Activated CD4-positive, alpha-beta T cell treated with anti-CD3 and anti-CD28 coated beads for 48 hours (primary cell): Measurements from ENCODE around the gene PAEP.

Experiments used
- DNase-seq: peaks from one replicate; pipeline ENCODE4 v3.0.0-alpha.2; 2020

PAEP gene

DNA sequence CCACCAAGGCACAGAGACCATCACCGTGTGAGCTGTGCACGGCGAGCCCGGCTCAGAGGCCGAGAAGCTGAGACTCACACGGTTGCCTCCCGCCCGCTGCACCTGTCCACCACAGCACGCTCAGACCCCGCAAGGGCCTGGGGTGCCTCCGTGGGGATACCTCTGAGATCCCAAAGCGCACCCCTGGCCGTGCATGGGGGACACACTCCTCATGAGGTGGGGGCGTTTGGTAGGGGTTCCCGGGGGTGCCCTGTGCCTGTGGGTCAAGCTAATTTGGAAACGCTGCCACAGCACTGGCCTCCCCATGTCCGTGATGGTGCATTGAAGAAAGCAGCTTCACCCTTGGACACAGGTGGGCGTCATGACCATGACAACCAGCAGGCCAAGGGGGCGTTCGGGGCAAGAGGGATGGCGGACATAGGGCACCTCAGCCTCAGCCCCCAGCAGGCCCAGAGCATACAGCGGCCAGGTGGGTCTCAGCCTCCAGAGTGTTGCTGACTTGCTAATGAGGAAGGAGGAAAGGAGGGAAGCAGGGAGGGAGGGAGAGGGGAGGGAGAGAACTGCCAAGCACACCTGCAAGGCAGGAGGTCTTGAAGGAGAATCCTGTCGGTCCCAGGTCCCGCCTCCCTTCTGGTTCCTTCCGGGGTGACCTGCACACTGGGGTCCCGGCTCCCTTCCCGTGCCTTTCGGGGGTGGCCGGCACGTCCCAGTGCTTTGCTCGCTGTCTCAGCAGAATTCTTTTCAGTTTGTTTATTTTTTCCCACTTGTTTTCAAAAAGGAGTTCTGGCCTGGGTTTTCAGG lies 43.1 kb downstream of the PAEP start:
- no peak for DNase-seq

DNA sequence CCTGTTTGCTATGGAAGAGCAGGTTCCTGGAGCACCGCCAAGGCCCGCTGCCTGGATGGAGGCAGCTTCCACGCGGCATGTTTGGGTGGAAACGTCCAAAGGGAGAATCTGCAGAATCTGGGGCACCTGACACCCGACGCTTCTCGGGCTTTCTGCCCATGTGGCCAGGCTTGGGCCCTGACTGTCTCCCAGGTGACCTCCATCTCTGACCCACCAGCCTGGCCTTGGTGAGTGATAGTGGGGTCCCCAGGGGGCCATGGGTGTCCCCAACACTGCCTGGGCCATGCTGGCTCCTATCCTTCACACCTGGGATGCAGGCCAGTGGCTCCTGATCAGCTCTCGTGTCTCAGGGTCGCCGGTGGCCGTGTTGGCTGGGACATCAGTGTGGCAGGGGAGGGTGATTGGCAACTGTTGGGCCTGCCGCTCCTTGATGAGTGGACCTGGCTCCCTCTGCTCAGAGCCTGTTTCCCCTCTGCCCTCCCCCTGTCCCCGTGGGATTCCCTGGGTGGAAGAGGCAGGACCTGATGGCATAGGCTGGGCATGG lies 43.8 kb downstream of the PAEP start:
- no peak for DNase-seq

DNA sequence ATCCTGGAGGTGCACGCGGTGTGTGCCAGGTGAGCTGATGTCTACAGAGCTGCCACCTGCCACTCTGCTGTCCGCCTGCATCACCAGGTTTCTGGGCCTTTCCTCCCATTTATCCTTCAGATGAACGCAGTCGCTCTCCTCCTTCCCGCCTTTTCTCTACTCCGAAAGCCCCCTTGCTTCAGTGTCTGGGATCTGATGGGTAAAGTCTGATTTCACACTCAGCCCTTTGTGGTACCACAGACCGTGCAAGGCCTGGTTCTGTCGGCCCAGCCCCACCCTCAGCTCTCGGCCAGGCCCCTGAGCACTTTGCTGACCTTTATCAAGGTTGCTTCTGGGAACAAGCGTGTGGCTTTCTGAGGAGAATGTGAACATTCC lies 45.3 kb downstream of the PAEP start:
- DNase-seq: no peak

DNA sequence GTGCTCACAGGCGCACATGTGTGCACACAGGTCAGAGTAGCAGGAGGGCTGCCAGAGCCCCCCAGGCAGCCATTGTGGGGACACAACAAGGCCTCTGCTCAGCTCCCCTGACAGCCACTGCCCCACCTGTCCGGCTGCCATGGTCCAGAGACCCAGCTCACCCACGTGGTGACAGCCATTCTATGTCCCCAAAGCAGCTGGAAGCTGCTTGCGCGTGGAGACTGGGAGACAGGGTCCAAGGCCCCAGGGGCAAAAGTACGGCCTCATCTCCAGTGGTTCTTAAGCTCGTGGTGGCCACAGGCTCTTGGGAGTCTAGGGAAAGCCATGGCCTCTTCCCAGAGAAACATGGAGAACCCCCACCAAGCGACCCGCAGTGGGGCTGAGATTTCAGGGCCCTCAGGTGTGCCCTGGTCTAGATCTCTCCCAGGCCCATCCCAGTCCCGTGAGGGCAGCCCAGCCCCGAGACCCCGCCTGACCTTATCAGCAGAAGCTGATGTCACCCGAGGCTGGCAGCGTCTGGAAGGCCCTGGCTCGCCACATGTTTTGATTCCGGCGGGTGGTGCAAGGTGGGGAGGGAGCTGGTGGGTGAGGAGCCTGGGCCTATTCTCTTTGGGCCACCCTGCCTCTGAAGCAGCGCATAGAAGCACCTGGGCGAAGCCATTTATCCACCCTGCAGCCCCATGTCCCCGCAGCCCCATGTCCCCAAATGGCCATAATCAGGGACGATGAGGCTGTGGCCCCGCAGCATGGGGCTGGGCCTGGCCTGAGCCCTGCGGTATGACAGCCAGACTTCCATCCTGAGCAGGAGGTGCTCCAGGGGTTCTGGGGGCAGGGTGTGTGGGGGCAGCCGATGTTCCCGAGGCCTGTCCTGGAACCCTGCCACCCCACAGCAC lies 46.1 kb downstream of the PAEP start:
- no peak for DNase-seq

DNA sequence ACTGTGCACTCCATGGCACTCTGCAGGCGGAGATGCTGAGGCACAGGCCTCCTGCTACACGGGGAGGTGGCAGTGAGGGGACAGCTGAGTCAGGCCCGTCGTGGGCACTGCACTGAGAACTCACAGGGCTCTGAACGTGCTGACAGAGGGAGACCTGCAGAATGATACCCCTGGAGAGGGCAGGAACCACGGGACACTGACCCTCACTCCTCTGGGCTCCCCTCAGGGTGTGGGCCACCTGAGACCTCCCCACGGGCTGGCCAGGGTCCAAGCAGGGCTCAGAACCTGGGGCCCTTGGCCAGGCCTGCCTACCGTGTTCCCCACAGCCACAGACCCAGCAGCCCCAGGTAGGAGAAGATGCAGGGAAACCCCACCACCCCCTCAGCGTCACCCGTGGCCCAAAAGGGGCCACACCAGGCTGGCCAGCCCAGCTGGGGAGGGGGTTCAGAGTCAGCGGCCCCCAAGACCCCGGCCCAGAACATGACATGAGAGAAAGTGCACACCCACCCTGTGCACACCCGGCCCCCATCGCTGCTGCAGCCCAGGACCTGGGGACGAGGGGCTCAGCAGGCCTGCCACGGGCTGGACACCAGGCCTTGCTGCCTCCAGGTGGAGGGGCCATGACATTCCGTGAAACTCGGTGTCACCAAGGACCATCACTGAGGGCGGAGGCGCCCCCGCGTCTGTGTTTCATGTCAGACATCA lies 46.9 kb downstream of the PAEP start:
- no peak for DNase-seq

DNA sequence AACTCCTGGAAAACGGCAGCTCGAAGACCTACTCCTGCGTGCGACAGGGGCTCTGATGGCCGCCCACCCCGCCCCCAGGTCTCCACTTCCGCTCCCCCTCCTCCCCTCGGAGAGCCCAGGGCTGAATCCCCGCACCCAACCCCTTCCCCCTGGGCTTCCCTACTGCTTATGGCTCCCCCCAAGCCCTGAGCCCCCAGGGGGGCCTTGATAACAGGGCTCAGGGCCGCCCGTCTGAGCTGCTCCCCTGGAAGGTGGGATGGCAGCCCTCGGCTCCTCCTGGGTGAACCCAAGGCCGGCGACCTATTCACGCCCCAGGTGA lies 47.4 kb downstream of the PAEP start:
- DNase-seq: no peak

DNA sequence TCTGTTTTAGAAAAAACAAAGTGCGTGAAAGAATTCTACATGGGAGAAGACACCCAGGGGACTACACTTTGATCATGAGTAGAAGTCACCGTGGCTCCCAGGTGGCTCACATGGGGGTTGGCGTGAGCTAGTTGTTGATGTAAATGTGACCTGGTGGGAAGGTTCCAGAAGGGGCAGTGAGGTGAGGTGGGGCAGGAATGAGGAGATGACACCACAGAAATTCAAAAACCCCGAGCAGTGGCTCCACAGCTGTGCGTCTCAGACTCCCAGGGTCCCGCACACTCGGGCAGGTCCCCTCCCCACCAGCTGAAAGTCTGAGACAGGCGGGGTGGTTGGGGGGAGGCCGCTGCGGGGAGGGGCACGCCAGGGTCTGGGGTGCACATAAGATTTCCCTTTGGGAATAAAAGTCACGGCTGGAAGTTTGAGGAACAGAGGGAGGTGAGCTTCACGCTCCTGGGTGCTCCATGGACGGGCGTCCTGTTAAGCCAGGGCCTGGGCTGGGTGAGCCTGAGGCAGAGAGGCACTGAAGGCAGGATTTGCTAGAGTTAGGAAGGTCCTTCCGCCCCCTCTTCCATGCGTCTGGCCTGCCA lies 47.9 kb downstream of the PAEP start:
- no peak for DNase-seq

DNA sequence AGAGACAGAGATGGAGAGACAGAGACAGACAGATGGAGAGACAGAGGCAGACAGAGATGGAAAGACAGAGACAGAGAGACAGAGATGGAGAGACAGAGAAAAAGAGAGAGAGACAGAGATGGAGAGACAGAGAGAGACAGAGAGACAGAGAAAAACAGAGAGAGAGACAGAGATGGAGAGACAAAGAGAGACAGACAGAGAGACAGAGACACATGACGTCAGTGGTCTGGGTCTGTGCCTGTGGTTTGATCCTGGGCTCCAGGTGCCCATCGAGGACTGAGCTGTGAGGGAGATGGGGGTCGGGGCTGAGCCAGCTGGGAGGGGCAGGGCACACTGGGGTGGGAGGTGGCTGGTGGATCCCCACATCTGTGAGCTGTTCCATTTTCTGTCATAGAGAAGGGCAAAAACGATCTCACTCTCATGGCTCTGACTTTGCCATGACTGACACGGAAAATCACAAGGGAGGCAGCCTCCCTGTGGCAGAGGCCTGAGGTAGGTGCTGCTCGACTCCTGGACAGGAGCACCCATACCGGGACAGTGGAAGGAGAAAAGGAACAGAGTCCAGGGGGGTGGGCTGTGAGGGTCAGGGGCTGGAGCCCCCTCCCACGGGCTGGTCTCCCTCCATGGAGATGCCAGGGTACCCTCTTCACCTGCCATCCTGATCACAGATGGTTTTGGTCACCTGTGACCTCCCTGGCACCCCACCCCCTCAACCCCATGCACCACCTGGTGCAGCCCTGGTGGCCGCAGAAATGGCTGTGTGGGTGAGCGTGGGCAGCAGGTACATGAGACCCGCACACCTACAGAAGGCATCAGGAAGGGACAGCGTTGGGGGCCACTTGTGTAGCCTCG lies 49.0 kb downstream of the PAEP start:
- no peak for DNase-seq

DNA sequence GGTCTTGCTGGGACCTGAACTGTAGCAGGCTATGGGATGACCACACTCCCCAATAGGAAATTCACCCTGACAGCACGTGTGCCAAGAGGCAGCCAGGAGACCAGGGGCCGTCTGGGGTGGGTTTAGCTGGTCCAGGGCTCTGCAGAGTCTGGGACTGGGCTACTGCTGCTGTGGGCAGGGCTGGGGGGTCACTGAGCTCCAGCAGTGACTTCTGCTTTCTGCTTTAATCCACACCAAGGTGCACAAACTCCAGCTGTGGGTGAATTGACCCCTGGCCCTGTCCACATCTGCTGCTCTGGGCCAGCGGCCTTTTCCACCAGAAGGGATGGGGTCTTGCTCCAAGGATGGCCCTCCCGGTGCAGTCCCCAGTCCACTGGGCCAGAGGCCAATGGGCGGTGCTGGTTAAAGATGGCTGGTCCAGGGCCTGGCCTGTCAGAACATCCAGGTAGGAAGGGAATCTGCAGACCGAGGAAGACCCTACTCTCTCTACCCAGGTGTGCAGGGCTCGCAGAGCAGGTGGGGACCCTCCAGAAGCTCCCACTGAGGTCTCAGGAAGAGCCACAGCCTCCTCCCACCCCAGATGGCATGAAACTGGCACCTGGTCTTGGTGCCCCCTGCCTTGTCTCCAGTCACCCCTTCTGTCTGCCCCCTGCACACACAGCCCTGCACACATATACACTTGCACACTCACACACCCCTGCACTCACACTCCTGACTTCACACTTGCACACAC lies 49.8 kb downstream of the PAEP start:
- DNase-seq: no peak

DNA sequence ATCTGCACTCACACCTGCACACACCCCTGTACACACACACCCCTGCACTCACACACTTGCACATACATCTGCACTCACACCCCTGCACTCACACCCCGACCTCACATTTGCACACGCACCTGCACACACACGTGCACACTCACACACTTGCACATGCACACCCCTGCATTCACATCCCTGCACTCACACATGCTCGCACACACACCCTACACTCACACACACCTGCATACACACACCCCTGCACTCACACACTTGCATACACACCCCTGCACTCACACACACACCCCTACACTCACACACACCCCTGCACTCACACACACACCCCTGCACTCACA lies 50.3 kb downstream of the PAEP start:
- DNase-seq: no peak

DNA sequence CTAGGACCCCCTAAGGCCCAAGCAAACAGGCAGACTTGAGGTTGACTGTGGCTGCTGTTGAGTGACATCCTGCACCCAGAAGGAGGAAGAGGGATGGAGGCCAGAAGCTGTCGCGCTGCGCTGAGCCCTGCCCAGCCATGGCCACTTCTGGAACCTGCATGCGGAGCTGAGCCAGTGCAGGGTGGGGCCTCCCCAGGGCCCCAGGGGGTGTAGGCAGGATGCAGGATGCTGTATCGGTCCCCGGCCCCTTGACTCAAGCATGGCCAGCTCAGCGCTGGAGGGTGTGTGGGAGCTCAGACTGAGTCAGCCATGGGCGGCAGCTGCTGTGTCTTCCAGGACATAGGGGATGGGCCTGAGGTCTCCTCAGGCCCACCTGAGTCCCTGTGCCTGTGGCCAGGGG lies 50.9 kb downstream of the PAEP start:
- DNase-seq: no peak

DNA sequence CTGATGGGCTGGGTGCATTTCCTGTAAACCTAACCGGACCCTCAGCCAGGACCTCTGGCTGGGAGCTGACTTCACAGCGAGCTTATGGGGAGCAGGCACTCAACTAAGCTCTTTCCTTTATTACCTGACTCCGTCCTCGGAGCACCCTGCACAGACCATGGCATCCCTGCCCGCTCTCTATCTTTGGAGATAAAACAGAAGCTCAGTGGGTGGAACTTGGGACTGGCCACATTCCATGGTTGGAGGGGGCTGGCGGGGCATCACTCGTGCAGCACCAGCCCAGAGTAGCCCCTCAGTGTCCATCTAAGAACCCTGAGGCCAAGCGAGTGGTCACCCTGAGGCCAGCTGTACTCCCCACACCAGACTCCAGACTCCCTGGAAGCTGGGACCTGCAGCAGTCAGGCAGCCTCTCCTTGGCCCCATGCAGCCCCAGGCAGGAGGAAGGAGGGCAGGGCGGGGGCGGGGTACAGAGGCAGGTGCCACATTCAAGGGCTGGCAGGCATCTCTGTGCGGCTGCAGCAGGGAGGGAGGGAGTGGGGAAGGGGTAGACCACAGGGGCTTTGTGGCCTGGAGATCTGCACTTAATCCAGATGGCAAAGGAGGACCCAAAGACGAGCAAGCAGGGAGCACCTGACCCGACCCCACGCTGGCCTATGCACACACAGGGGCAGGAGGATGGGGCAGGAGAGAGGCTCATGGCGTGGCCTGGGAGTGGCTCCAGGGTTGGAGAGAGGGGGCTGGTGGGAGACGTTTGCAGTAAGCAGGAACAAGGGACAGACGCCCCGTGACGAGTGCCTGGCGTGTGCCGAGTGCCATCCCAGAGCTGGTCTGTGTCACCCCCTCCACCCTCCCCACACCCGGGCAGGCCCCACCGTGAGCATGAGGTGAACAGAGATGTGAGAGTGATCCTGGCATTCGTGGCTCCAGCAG lies 51.7 kb downstream of the PAEP start:
- no peak for DNase-seq

DNA sequence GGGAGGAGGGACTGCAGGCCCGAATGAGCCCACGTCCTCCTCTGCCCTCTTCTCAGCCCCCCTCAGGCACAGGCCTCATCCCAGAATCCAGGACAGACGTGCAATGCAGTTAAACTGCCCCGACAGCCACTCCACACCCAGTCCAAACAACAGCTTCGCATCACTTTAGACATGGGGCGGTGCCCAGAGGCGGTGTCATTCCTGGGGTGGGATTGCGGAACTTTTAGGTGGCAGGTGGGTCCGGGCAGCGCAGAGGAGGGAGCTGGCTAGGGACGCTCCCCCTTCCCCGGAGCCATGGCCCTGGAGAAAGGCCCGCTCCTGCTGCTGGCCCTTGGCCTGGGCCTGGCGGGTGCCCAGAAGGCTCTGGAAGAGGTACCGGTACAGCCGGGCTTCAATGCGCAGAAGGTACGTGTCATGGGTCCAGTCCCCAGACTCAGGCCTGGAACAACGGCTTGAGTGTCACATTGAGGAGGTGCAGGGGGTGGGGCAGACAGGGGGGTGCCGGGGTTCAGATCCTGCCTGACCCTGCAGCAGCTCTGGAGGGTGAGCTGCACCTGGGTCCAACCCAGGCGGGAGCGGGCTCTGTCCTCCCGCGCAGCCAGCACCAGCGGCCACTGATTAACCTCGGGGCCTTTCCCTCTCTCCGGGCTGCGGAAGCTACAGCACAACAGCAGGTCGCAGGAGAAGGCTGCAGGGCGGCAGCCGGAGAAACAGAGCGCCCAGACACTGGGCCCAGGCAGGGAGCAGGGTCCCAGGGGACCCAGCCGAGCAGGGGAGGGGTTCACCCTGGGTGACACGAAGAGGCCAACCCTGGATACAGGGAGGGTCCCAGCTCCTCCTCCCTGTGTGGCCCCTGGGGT lies 52.6 kb downstream of the PAEP start:
- DNase-seq: no peak

DNA sequence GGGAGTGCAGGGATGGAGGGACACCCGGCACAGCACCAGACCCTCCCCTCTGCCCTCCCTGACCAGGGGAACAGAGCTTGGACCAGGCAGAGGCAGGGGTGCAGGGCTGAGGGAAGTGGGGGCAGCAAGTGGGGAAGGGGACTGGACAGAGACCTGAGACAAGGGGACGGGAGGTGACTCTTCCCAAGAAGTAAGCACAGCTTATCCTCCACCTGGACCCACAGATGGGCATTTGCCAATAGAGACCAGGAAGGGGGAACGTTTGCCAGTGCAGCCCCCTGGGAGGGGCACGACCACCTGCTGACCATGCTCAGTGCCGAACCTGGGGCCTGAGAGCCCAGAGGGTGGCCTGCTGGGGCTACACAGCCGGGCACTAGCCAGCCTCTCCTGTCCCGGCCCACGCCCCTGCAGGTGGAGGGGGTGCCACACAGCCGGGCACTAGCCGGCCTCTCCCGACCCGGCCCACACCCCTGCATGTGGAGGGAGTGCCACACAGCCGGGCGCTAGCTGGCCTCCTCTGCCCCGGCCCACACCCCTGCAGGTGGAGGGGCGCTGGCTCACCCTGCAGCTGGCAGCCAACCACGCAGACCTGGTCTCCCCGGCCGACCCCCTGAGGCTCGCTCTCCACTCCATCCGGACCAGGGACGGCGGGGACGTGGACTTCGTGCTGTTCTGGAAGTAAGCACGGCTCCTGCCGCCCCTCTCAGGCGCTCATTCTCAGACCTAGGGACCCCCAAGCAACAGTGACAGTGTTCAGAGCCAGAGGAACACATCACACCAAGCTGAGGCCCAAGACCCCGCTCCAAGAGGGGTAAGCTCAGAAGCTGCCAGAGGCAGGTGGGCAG lies 53.5 kb downstream of the PAEP start:
- no peak for DNase-seq

DNA sequence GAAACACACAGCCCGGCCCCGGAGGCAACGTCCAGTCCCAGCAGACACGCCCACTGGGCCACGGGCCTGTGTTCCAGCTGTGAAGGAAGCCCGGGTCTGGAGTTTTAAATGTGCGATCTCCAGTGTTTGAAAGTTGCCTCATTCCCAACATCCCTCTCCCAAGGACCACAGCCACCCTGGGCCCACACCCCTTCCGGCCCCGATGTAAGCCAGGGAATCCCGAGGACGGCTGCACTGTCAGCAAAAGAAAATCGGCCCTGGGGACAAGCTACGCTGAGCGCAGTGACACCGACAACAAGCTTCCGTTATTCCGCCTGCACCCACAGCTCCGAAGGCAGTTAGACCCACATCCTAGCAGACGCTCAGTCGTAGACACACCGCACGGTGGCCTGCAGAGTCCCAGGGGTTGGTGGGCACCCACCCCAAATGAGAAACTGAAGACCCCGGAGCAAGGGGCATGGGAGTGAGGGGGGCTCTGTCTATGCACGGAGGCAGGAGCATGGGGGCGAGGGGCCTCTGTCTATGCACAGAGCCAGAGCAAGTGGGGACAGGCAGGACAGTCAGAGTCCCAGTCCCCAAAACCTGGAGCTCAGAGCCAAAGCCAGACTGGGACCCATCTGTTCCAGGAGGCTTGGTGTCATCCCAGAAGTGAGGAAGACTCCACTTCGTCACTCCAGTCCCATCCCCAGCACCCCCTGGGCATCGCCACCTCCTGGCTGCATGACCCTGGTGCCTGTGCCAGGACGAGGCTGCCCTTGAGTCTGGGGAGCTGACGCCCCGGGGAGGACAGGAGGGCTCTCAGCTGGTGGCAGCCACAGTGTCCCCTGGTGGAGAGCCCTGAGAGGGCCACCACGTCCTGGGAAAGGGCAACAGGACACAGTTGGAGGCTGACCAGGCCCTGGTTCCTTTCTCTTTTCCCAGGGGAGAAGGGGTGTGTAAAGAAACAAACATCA lies 54.4 kb downstream of the PAEP start:
- DNase-seq: no peak
